HL-60 (cell line): Measurements from ENCODE around the gene SLC37A3.
"Not testable (repeated sequence)": the region's sequence is repeated elsewhere in the genome, so short reads cannot be mapped to it uniquely, and the experiment has no call there.

Source experiments
- DNase-seq, 2 experiments: peaks; one replicate each; pipeline ENCODE4 v3.0.0-alpha.2; 2010 to 2020; ENCODE audit warnings: low read depth in 1 of 2, low spot score in 1 of 2
- H3K27ac ChIP-seq: fragments of 250-450 bp; sonication (Bioruptor Pico); replicated peaks from 2 replicates; pipeline ENCODE4 v1.5.1; 2020; ENCODE audit warnings: mild to moderate bottlenecking, moderate library complexity
- H3K27me3 ChIP-seq: fragments of 250-450 bp; sonication (Bioruptor Pico); 2 replicates; pipeline ENCODE4 v1.5.1; 2021; ENCODE audit warnings: mild to moderate bottlenecking, moderate library complexity; ENCODE audit not compliant: insufficient read depth, poor library complexity, severe bottlenecking
- H3K4me3 ChIP-seq: replicated peaks from 2 replicates; pipeline ENCODE4 v1.5.1; 2011; ENCODE audit warnings: mild to moderate bottlenecking, control low read depth, low read length; ENCODE audit not compliant: insufficient read depth
- CTCF ChIP-seq: IDR thresholded peaks from one replicate; pipeline ENCODE4 v1.5.1; 2011; ENCODE audit warnings: low read length, control low read depth, inconsistent platforms; ENCODE audit not compliant: insufficient read depth
- GABPA ChIP-seq: IDR thresholded peaks from 2 replicates; pipeline ENCODE4 v1.6.1; 2012; ENCODE audit warnings: low read depth
- POLR2AphosphoS5 ChIP-seq: IDR thresholded peaks from 2 replicates; pipeline ENCODE4 v1.6.1; 2012; ENCODE audit warnings: low read depth
- REST ChIP-seq: IDR thresholded peaks from 2 replicates; pipeline ENCODE4 v1.6.1; 2012; ENCODE audit warnings: low read depth; ENCODE audit not compliant: insufficient replicate concordance
- SPI1 ChIP-seq: IDR thresholded peaks from 2 replicates; pipeline ENCODE4 v1.6.1; 2012; ENCODE audit warnings: low read depth, mild to moderate bottlenecking, borderline replicate concordance

Gene SLC37A3

DNA sequence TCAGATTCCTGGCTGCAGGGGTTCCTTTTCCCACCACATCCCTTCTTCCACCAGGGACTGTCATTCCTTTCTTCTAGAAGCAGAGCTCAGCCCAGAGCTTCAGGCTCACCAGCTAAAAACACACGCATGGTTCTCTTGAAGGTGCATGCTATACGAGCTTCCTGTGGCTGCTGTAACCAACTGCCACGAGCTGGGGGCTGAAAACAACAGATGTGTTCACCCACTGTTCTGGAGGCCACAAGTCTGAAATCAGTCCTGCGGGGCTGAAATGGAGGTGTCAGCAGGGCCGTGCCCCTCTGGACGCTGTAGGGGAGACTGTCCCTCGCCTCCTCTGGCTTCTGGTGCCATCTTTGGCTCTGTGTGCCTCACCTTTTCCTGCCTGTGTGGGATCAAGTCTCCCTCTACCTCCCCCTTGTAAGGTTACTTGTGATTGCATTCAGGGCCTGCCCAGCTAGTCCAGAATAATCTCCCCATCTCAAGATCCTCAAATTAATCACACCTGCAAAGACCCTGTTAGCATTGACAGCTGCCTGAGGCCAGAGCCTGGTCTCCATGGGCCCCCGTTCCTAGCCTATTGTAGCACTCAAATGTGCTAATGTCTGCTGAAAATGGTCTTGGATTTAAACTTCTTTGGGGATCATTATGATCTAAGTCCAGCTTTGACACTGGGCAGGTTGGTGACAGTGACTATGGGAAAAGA lies 19.3 kb upstream of the SLC37A3 start:
- TF ChIP-seq CTCF = no peak
- TF ChIP-seq SPI1 = no peak
- no peak for TF ChIP-seq REST
- TF ChIP-seq GABPA = no peak
- TF ChIP-seq POLR2AphosphoS5 = no peak
- DNase-seq = no peak
- Histone ChIP-seq H3K27ac (no peak overlapping the region), H3K4me3 (no peak overlapping the region), H3K27me3 (peaks cover 7% of the 10 kb centered on the region)

GRCh38 chr7:140416560-140416959 lies 18.2 kb upstream of the SLC37A3 start:
- H3K27me3 ChIP-seq = peaks cover 7% of the 10 kb centered on the region
- no peak overlapping the region for H3K4me3 ChIP-seq
- TF ChIP-seq POLR2AphosphoS5 = no peak
- TF ChIP-seq SPI1 = no peak
- no peak for TF ChIP-seq REST
- TF ChIP-seq CTCF = no peak
- no peak for TF ChIP-seq GABPA
- DNase-seq = no peak
- H3K27ac ChIP-seq = no peak overlapping the region

DNA sequence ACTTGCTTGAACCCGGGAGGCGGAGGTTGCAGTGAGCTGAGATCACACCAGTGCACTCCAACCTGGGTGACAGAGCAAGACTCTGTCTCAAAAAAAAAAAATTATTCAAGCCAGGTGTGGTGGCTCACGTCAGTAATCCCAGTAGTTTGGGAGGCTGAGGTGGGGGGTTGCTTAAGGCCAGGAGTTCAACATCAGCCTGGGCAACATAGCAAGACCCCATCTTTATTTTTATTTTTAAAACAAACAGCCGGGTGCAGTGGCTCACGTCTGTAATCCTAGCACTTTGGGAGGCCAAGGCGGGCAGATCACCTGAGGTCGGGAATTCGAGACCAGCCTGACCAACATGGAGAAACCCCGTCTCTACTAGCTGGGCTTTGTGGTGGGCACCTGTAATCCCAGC lies 17.5 kb upstream of the SLC37A3 start:
- not testable (repeated sequence) for H3K27ac ChIP-seq, H3K27me3 ChIP-seq, H3K4me3 ChIP-seq, DNase-seq

GRCh38 chr7:140415361-140415760 lies 17.0 kb upstream of the SLC37A3 start:
- Histone ChIP-seq H3K27ac (no peak overlapping the region), H3K4me3 (no peak overlapping the region), H3K27me3 (peaks cover 7% of the 10 kb centered on the region)
- TF ChIP-seq POLR2AphosphoS5 (no peak), REST (no peak), CTCF (no peak)
- no peak for DNase-seq
